SH-SY5Y (cell line): Measurements from ENCODE around the gene COBLL1.

Experiments
- GATA2 ChIP-seq: IDR thresholded peaks from 2 replicates; pipeline ENCODE4 v1.6.1; 2011; ENCODE audit warnings: mild to moderate bottlenecking, low read depth, low read length
- GATA3 ChIP-seq: IDR thresholded peaks from 2 replicates; pipeline ENCODE4 v1.6.1; 2011; ENCODE audit warnings: low read depth, mild to moderate bottlenecking, low read length, moderate library complexity

DNA sequence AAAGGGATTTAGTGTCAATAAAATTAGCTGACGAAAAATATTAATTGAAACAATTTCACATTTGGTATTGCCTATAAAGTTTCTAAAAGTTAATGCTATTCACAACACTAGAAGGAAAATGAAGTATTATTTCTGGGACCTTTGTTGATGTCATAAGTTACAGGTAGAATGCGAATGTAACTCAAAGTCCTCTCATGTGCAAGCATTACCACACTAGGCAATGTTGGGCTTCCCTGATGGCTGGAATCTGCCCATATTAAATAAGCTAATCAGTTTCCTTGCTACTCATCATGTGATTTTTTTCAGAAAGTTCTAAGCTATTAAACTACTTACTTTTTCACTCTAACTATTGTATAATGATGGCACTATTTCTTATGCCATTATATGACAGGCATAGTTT lies 44.6 kb downstream of the COBLL1 start:
- TF ChIP-seq GATA3 = no peak
- TF ChIP-seq GATA2 = no peak
